Ishikawa (cell line): ENCODE results near the gene DIAPH3.

Experiments used
- CEBPB ChIP-seq: IDR thresholded peaks from 2 replicates; pipeline ENCODE4 v1.6.1; 2012
- CREB1 ChIP-seq: IDR thresholded peaks from 2 replicates; pipeline ENCODE4 v1.6.1; 2012; ENCODE audit warnings: low read depth
- EGR1 ChIP-seq: IDR thresholded peaks from 2 replicates; pipeline ENCODE4 v1.6.1; 2012
- EP300 ChIP-seq: IDR thresholded peaks from 2 replicates; pipeline ENCODE4 v1.6.1; 2012; ENCODE audit warnings: borderline replicate concordance
- FOXM1 ChIP-seq: IDR thresholded peaks from 2 replicates; pipeline ENCODE4 v1.6.1; 2012; ENCODE audit warnings: low read depth, borderline replicate concordance
- MAX ChIP-seq: IDR thresholded peaks from 2 replicates; pipeline ENCODE4 v1.6.1; 2012
- NFIC ChIP-seq: IDR thresholded peaks from 2 replicates; pipeline ENCODE4 v1.6.1; 2012
- RAD21 ChIP-seq: IDR thresholded peaks from 2 replicates; pipeline ENCODE4 v1.6.1; 2012; ENCODE audit warnings: low read depth
- REST ChIP-seq: IDR thresholded peaks from 2 replicates; pipeline ENCODE4 v1.6.1; 2012; ENCODE audit warnings: low read depth, mild to moderate bottlenecking
- TAF1 ChIP-seq: IDR thresholded peaks from 2 replicates; pipeline ENCODE4 v1.6.1; 2012; ENCODE audit warnings: low read depth, mild to moderate bottlenecking
- TCF12 ChIP-seq: IDR thresholded peaks from 2 replicates; pipeline ENCODE4 v1.6.1; 2012; ENCODE audit warnings: low read depth
- TEAD4 ChIP-seq: IDR thresholded peaks from 2 replicates; pipeline ENCODE4 v1.6.1; 2012
- USF1 ChIP-seq: IDR thresholded peaks from 2 replicates; pipeline ENCODE4 v1.6.1; 2012
- YY1 ChIP-seq: IDR thresholded peaks from 2 replicates; pipeline ENCODE4 v1.6.1; 2012; ENCODE audit warnings: low read depth
- ZBTB7A ChIP-seq: IDR thresholded peaks from 2 replicates; pipeline ENCODE4 v1.6.1; 2012; ENCODE audit warnings: low read depth

DIAPH3 gene

DNA sequence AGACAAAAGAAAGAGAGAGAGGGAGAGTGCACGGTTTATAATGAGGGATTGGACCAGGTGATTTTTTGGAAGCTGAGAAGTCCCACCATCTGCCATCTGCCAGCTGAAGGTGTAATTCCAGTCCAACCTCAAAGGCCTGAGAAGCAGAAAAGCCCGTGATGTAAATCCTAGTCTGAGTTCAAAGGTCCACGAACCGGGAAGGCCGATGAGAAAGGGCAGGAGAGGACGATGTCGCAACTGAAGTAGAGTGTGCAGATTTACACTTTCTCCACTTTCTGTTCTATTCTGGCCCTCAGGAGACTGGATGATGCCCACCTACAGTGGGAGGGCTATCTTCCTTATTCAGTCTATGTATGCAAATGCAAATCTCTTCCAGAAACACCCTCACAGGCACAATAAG lies 500.0 kb downstream of the DIAPH3 start:
- TF ChIP-seq NFIC: no peak
- TF ChIP-seq ZBTB7A: no peak
- TF ChIP-seq TEAD4: no peak
- TF ChIP-seq MAX: no peak
- no peak for TF ChIP-seq RAD21
- TF ChIP-seq USF1: no peak
- no peak for TF ChIP-seq CREB1
- TF ChIP-seq REST: no peak
- no peak for TF ChIP-seq FOXM1
- TF ChIP-seq EGR1: no peak
- no peak for TF ChIP-seq CEBPB
- no peak for TF ChIP-seq TCF12
- TF ChIP-seq EP300: no peak

GRCh38 chr13:59660582-59660981 lies 503.1 kb downstream of the DIAPH3 start:
- no peak for TF ChIP-seq YY1
- no peak for TF ChIP-seq TCF12
- no peak for TF ChIP-seq CEBPB
- TF ChIP-seq MAX: no peak
- TF ChIP-seq EGR1: no peak
- TF ChIP-seq NFIC: no peak
- TF ChIP-seq TAF1: no peak
- no peak for TF ChIP-seq REST
- no peak for TF ChIP-seq EP300
- no peak for TF ChIP-seq TEAD4

DNA sequence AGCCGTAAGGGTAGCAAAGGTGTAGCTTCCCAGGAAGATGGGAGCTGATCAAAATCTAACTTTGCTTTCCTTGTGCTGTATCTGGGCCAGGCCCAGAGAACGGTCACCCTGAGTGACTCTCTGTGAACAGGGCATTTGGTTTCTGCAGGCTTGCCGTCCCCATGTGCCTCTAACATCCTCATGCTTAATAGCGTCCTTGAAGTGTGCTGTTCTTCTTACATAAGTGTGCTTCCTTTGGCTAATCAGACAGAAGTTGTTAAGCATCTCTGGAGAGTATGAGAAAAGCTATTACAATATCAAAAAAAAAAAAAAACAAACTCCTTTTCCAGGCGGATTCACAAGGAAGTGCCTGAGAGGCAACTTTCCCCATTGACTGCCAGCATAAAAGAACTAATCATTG lies 503.7 kb downstream of the DIAPH3 start:
- TF ChIP-seq EGR1 (no peak), CREB1 (no peak), EP300 (no peak)

DNA sequence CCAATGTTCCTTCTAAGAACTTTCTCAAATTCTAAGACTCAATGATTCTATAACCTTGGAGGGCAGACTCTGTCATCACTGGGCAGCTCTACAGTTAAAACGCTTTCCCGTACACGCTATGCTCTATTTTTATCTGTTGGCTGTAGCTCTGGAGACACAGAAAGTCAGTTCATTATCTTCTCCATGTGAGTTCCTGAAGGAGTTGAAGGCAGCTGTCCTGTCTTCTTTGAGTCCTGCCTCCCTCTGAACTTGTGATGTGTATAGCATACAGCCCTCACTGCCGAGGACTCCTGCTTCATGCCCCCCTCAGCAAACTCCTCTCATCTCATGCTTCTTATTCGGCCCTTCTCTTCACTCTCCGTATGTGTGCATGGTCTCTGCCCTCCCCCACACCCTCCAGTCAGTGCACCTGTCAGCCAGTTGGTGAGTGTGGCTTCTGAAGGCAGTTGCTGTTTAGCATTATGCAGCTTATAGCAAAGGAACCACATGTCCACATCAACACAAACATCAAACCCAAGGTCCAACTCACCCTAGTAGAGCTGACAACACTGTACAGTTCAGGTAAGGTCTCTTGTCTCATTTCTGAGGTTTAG lies 504.9 kb downstream of the DIAPH3 start:
- no peak for TF ChIP-seq TAF1
- no peak for TF ChIP-seq FOXM1
- no peak for TF ChIP-seq NFIC
- no peak for TF ChIP-seq MAX
- TF ChIP-seq CREB1: no peak
- no peak for TF ChIP-seq USF1
- no peak for TF ChIP-seq TCF12
- TF ChIP-seq ZBTB7A: no peak
- TF ChIP-seq RAD21: no peak
- no peak for TF ChIP-seq TEAD4
- TF ChIP-seq EP300: no peak
- TF ChIP-seq YY1: no peak
- TF ChIP-seq REST: no peak
- no peak for TF ChIP-seq EGR1
- no peak for TF ChIP-seq CEBPB
